HepG2 (cell line): ENCODE data around the gene CDC42BPG. TPM values are rescaled to one million over a fixed set of nuclear protein-coding genes. Genes with fewer than 3 reads are reported as not detected.

ENCODE experiments used
- ATF7-NPFF ChIP-seq: sonication (generic); formaldehyde crosslinking; IDR thresholded peaks from 2 replicates; pipeline ENCODE4 v1.8.1; 2023; ENCODE audit warnings: mild to moderate bottlenecking, low read depth, missing genetic modification reagents, moderate library complexity
- EP300 ChIP-seq, 3 experiments: sonication (generic) in 1 of 3; formaldehyde crosslinking in 1 of 3; IDR thresholded peaks; 2 replicates each; pipeline versions ENCODE4 v1.5.1 to v1.6.1; 2011 to 2020; ENCODE audit warnings: low read depth in 2 of 3, low read length in 2 of 3, borderline replicate concordance in 1 of 3, improper control_type of control experiment in 1 of 3, mild to moderate bottlenecking in 1 of 3, missing genetic modification reagents in 1 of 3, moderate library complexity in 1 of 3
- HNRNPUL1 ChIP-seq: fragments of 200-400 bp; formaldehyde crosslinking; IDR thresholded peaks from 2 replicates; pipeline ENCODE4 v1.6.1; 2017; ENCODE audit warnings: low read depth, mild to moderate bottlenecking, low read length, moderate library complexity
- MBNL3 ChIP-seq: fragments of 250-450 bp; sonication (Bioruptor Pico); conservative IDR thresholded peaks from 2 replicates; pipeline ENCODE4 v1.8.0; 2022; ENCODE audit warnings: mild to moderate bottlenecking, inconsistent platforms
- MED1 ChIP-seq: sonication (generic); formaldehyde crosslinking; IDR thresholded peaks from 2 replicates; pipeline ENCODE4 v1.4.0; 2020; ENCODE audit warnings: missing genetic modification reagents
- MLLT10 ChIP-seq: sonication (generic); formaldehyde crosslinking; IDR thresholded peaks from 2 replicates; pipeline ENCODE4 v1.4.0; 2020; ENCODE audit warnings: missing genetic modification reagents
- PRDM10 ChIP-seq: sonication (generic); formaldehyde crosslinking; IDR thresholded peaks from 2 replicates; pipeline ENCODE4 v1.4.0; 2020; ENCODE audit warnings: low read depth, missing genetic modification reagents
- RXRA ChIP-seq: sonication (generic); formaldehyde crosslinking; IDR thresholded peaks from 2 replicates; pipeline ENCODE4 v1.5.1; 2020; ENCODE audit warnings: missing genetic modification reagents
- RXRB ChIP-seq: IDR thresholded peaks from 2 replicates; pipeline ENCODE4 v1.6.1; 2016; ENCODE audit warnings: borderline replicate concordance, missing genetic modification reagents, missing compliant biosample characterization
- SAFB2 ChIP-seq: sonication (generic); formaldehyde crosslinking; IDR thresholded peaks from 2 replicates; pipeline ENCODE4 v1.5.1; 2020; ENCODE audit warnings: missing genetic modification reagents, low read depth, mild to moderate bottlenecking, borderline replicate concordance
- ZFP36L2 ChIP-seq: sonication (generic); formaldehyde crosslinking; IDR thresholded peaks from 2 replicates; pipeline ENCODE4 v1.4.0; 2020; ENCODE audit warnings: missing genetic modification reagents
- ZFP82 ChIP-seq: sonication (generic); formaldehyde crosslinking; IDR thresholded peaks from 2 replicates; pipeline ENCODE4 v1.5.1; 2020; ENCODE audit warnings: mild to moderate bottlenecking, missing genetic modification reagents, borderline replicate concordance
- ZNF34 ChIP-seq: sonication (generic); formaldehyde crosslinking; IDR thresholded peaks from 2 replicates; pipeline ENCODE4 v1.4.0; 2020; ENCODE audit warnings: mild to moderate bottlenecking, missing genetic modification reagents, borderline replicate concordance
- ZNF350 ChIP-seq: sonication (generic); formaldehyde crosslinking; IDR thresholded peaks from 2 replicates; pipeline ENCODE4 v1.4.0; 2020; ENCODE audit warnings: mild to moderate bottlenecking, low read depth, missing genetic modification reagents, borderline replicate concordance
- ZNF878 ChIP-seq: sonication (generic); formaldehyde crosslinking; IDR thresholded peaks from 2 replicates; pipeline ENCODE4 v1.8.1; 2023; ENCODE audit warnings: mild to moderate bottlenecking, missing genetic modification reagents, moderate library complexity
- polyA plus RNA-seq, 8 experiments: library from polyadenylated mRNA; depleted of rRNA in 3 of 8; stranded (reverse) in 7 of 8; unstranded in 1 of 8; fragments of >200 nt; fragmentation: Illumina TruSeq in 4 of 8; extraction: Trizol in 4 of 8; gene quantifications; 2 replicates each; pipeline versions ENCODE4 v1.2.1 to v1.2.3, GENCODE V29; 2011 to 2016; ENCODE audit warnings: low read depth in 4 of 8, missing spikeins in 1 of 8, mixed read lengths in 1 of 8; ENCODE audit not compliant: insufficient read depth in 1 of 8
- total RNA-seq, 5 experiments: library from RNA; depleted of rRNA; stranded (reverse); fragments of >200 nt; fragmentation: Illumina TruSeq; extraction: Trizol; gene quantifications; 2 replicates each; pipeline ENCODE4 v1.2.3, GENCODE V29; 2016; ENCODE audit warnings: low read depth in 1 of 5
- TF ChIP-seq, protein P1 (sequence below): sonication (generic); formaldehyde crosslinking; IDR thresholded peaks from 2 replicates; pipeline ENCODE4 v1.8.0; 2022; ENCODE audit warnings: missing genetic modification reagents, mild to moderate bottlenecking, inconsistent platforms, borderline replicate concordance
- TF ChIP-seq, protein P2 (sequence below): IDR thresholded peaks from 2 replicates; pipeline ENCODE4 v1.4.0; 2020; ENCODE audit warnings: mild to moderate bottlenecking, missing genetic modification reagents

CDC42BPG gene
- total and polyA plus RNA-seq, 2 of the 13 experiments (the other 11 are each of a cell fraction or from before 2014, with no cell fraction given): 0.55 to 1.4 TPM

DNA sequence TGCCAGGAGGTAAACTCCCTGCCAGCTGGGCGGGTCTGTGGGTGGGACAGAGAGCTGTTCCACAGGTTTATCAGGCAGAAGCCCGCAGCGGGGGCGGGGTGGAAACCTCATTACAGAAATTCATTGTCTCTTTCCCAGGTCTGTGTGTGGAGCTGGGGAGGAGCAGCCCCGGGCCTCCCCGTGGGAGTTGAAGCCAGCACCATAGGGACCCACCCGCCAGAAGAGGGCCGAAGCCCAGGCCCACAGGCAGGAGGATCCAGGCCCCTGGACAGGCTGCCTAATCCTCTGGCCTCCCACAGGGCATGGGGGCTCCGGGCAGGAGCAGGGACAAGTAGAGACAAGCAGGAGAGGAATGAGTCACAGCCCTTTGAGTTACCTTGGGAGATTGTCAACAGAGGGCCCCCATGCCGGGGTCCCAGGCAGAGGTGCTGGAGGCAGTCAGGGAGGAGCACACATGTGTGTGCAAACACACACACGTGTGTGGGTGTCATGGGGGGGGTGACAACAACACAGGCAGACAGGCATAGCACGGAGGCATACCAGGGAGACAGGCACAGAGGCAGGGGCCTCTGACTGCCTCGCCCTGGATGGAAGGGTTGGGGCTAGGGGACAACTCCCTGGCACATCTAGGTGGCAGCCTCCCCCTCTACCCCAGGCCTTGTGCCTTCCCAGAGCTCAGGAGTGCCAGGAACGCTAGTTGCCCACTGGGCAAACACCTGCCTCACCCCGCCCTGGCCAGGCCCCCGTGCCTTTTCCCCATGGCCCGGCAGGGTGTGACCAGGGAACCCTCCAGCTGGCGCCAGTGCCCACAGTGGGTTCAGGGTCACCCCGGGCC lies 1.4 kb downstream of the CDC42BPG start (continued):
- TF ChIP-seq SAFB2 (CRISPR knock-in tag): no peak
- TF ChIP-seq RXRB (CRISPR knock-in tag): 0 out of 2 replicates have a peak, but pooled peaks have one; percentile 21
- TF ChIP-seq ZFP82 (CRISPR knock-in tag): no peak
- TF ChIP-seq PRDM10 (CRISPR knock-in tag): no peak
- TF ChIP-seq ATF7-NPFF (CRISPR knock-in tag): no peak
- TF ChIP-seq, protein P1, sequence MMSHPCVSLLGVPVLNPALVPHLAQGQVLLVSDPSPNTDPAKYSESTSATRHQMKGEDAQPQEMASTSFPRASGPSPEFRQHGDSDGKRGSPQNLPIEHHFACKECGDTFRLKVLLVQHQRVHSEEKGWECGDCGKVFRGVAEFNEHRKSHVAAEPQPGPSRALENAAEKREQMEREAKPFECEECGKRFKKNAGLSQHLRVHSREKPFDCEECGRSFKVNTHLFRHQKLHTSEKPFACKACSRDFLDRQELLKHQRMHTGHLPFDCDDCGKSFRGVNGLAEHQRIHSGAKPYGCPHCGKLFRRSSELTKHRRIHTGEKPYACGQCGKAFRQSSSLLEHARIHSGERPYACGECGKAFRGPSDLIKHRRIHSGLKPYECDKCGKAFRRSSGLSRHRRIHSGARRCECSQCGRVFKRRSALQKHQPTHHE (CRISPR knock-in tag): no peak
- peak; percentile 60; the same call in 1 of the 2 replicates for TF ChIP-seq MED1 (CRISPR knock-in tag)
- peak; percentile 18; the same call in 1 of the 2 replicates for TF ChIP-seq ZNF350 (CRISPR knock-in tag)
- no peak for TF ChIP-seq HNRNPUL1
- TF ChIP-seq, protein P2, sequence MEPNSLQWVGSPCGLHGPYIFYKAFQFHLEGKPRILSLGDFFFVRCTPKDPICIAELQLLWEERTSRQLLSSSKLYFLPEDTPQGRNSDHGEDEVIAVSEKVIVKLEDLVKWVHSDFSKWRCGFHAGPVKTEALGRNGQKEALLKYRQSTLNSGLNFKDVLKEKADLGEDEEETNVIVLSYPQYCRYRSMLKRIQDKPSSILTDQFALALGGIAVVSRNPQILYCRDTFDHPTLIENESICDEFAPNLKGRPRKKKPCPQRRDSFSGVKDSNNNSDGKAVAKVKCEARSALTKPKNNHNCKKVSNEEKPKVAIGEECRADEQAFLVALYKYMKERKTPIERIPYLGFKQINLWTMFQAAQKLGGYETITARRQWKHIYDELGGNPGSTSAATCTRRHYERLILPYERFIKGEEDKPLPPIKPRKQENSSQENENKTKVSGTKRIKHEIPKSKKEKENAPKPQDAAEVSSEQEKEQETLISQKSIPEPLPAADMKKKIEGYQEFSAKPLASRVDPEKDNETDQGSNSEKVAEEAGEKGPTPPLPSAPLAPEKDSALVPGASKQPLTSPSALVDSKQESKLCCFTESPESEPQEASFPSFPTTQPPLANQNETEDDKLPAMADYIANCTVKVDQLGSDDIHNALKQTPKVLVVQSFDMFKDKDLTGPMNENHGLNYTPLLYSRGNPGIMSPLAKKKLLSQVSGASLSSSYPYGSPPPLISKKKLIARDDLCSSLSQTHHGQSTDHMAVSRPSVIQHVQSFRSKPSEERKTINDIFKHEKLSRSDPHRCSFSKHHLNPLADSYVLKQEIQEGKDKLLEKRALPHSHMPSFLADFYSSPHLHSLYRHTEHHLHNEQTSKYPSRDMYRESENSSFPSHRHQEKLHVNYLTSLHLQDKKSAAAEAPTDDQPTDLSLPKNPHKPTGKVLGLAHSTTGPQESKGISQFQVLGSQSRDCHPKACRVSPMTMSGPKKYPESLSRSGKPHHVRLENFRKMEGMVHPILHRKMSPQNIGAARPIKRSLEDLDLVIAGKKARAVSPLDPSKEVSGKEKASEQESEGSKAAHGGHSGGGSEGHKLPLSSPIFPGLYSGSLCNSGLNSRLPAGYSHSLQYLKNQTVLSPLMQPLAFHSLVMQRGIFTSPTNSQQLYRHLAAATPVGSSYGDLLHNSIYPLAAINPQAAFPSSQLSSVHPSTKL (CRISPR knock-in tag): peak; percentile 44; the same call in 1 of the 2 replicates
- TF ChIP-seq RXRA (CRISPR knock-in tag): peak; percentile 24; the same call in 1 of the 2 replicates
- no peak for TF ChIP-seq MLLT10
- no peak for TF ChIP-seq MBNL3 (CRISPR knock-in tag)
- TF ChIP-seq ZNF34 (CRISPR knock-in tag): 0 out of 2 replicates have a peak, but pooled peaks have one; percentile 78
- no peak for TF ChIP-seq ZFP36L2 (CRISPR knock-in tag)
- no peak for TF ChIP-seq ZNF878 (CRISPR knock-in tag)
- TF ChIP-seq EP300 (IDR thresholded peaks at IDR 0.05; ENCODE audit: low read depth in 2 of 2, low read length in 2 of 2): 0 out of 4 replicates have a peak, but pooled peaks of 1 of the 2 experiments have one; percentile 12
- TF ChIP-seq EP300 (CRISPR knock-in tag; IDR thresholded peaks at IDR 0.05; ENCODE audit: borderline replicate concordance): no peak; the same call in 1 of the 2 replicates
